Neutrophil (primary cell): ENCODE data around the gene KREMEN1.

Experiments used
- H3K27ac ChIP-seq: fragments of 200-600 bp; sonication (generic); 2 replicates; pipeline ENCODE4 v1.5.1; 2016; ENCODE audit warnings: mild to moderate bottlenecking, moderate library complexity
- H3K27me3 ChIP-seq: fragments of 200-600 bp; sonication (generic); 2 replicates; pipeline ENCODE4 v1.6.0; 2016; ENCODE audit warnings: mild to moderate bottlenecking
- H3K36me3 ChIP-seq: fragments of 200-600 bp; sonication (generic); 2 replicates; pipeline ENCODE4 v1.5.1; 2017
- H3K4me1 ChIP-seq, 2 experiments: fragments of 200-600 bp in 1 of 2; sonication (generic) in 1 of 2; 1 replicate in 1 of 2; 2 replicates in 1 of 2; pipeline versions ENCODE4 v1.5.1 to v1.6.1; 2013 to 2016; ENCODE audit warnings: low read depth in 1 of 2, low read length in 1 of 2, mild to moderate bottlenecking in 1 of 2, moderate library complexity in 1 of 2; ENCODE audit not compliant: control insufficient read depth in 1 of 2, insufficient read depth in 1 of 2
- H3K4me3 ChIP-seq, 2 experiments: fragments of 200-600 bp in 1 of 2; sonication (generic) in 1 of 2; 1 replicate in 1 of 2; 2 replicates in 1 of 2; pipeline ENCODE4 v1.5.1; 2013 to 2016; ENCODE audit warnings: low read depth in 1 of 2, low read length in 1 of 2, mild to moderate bottlenecking in 1 of 2, moderate library complexity in 1 of 2
- H3K9me3 ChIP-seq: fragments of 200-600 bp; sonication (generic); 2 replicates; pipeline ENCODE4 v1.5.1; 2016
- TF ChIP-seq, protein P1 (sequence below): fragments of 200-600 bp; sonication (generic); IDR thresholded peaks from 2 replicates; pipeline ENCODE4 v1.5.1; 2016; ENCODE audit warnings: antibody characterized with exemption

KREMEN1 gene

GRCh38 chr22:29053048-29053702 lies 19.7 kb upstream of the KREMEN1 start:
- no peaks in the 10 kb centered on the region for H3K36me3 ChIP-seq
- H3K4me1 ChIP-seq, result no peaks in the 10 kb centered on the region
- no peaks in the 10 kb centered on the region for H3K9me3 ChIP-seq
- no peak overlapping the region for H3K27ac ChIP-seq
- H3K27me3 ChIP-seq, result peaks cover 4% of the 10 kb centered on the region
- TF ChIP-seq, protein P1, sequence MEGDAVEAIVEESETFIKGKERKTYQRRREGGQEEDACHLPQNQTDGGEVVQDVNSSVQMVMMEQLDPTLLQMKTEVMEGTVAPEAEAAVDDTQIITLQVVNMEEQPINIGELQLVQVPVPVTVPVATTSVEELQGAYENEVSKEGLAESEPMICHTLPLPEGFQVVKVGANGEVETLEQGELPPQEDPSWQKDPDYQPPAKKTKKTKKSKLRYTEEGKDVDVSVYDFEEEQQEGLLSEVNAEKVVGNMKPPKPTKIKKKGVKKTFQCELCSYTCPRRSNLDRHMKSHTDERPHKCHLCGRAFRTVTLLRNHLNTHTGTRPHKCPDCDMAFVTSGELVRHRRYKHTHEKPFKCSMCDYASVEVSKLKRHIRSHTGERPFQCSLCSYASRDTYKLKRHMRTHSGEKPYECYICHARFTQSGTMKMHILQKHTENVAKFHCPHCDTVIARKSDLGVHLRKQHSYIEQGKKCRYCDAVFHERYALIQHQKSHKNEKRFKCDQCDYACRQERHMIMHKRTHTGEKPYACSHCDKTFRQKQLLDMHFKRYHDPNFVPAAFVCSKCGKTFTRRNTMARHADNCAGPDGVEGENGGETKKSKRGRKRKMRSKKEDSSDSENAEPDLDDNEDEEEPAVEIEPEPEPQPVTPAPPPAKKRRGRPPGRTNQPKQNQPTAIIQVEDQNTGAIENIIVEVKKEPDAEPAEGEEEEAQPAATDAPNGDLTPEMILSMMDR, result no peak
- H3K4me3 ChIP-seq, result no peak overlapping the region

DNA sequence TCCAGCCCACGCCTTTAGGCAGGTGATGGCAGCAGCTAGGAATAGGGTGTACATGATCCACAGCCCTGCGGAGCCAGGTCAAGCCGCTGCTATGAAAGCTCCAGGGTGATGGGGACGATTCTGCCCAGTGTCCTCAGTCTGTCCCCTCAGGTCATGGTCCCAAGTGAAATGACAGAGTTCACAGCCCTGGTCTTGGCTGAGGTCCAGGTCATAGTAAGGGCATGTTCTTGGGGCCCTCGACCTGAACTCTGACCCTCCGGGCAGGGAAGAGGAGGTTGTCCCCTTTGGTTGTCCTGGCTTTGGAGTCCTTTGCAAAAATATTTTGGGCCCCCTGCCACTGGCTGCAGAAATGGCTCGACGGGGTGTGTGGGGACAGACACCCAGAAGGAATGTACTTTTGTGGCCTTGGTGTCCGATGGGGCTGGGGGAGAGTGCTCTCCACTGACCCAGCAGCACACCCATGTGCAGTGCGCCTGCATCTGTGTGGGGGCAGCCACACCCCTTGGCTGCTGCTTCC lies 18.5 kb upstream of the KREMEN1 start:
- Histone ChIP-seq H3K36me3 (no peaks in the 10 kb centered on the region), H3K9me3 (no peaks in the 10 kb centered on the region), H3K27me3 (peaks cover 14% of the 10 kb centered on the region), H3K27ac (no peak overlapping the region), H3K4me3 (no peak overlapping the region), H3K4me1 (no peaks in the 10 kb centered on the region)
- TF ChIP-seq, protein P1, result no peak

DNA sequence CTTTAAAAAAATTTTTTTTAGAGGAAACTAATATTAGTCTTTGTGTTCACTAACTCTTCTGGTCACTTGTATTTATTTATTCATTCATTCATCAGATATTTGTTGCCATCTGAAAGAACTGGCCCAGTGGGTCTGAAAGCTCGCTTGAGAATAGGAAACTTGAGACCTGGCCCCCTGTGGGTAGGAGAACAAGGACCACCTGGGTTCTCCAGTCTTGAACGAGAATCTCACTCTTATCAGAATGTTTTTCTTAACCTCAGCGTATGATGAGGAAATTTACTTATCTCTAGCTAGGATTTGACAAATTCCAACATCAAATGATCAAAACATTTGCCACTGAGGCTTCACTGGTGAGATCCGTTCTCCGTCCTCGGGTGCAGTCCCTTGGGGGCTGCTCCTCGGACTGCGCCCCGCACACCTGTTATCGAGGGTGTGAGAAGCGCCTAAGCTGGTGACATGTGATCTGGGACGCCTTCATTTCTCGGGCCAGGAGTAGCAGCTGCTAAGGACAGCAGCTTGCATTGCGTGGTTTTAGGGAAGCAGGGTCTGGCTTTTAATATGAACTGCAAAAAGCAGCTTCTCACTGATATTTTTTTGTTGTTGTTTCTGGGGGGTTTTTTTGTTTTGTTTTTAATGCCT lies 17.5 kb upstream of the KREMEN1 start:
- Histone ChIP-seq H3K4me1 (no peaks in the 10 kb centered on the region), H3K27ac (no peak overlapping the region), H3K36me3 (no peaks in the 10 kb centered on the region), H3K4me3 (no peak overlapping the region), H3K9me3 (no peaks in the 10 kb centered on the region), H3K27me3 (peaks cover 22% of the 10 kb centered on the region)
- TF ChIP-seq, protein P1, result no peak

GRCh38 chr22:29056472-29056871 lies 16.4 kb upstream of the KREMEN1 start:
- H3K27me3 ChIP-seq, result peaks cover 34% of the 10 kb centered on the region
- no peaks in the 10 kb centered on the region for H3K9me3 ChIP-seq
- H3K4me3 ChIP-seq, result no peak overlapping the region
- H3K4me1 ChIP-seq, result no peaks in the 10 kb centered on the region
- TF ChIP-seq, protein P1, result no peak
- H3K36me3 ChIP-seq, result no peaks in the 10 kb centered on the region
- H3K27ac ChIP-seq, result no peak overlapping the region

GRCh38 chr22:29060251-29060869 lies 12.5 kb upstream of the KREMEN1 start:
- no peak overlapping the region for H3K27ac ChIP-seq
- H3K4me1 ChIP-seq, result no peaks in the 10 kb centered on the region
- H3K27me3 ChIP-seq, result peaks cover 70% of the 10 kb centered on the region
- no peaks in the 10 kb centered on the region for H3K36me3 ChIP-seq
- H3K4me3 ChIP-seq, result no peak overlapping the region
- no peaks in the 10 kb centered on the region for H3K9me3 ChIP-seq
- TF ChIP-seq, protein P1, result no peak
